Measurements from ENCODE around the gene USO1. TPM values are rescaled to one million over a fixed set of nuclear protein-coding genes. Genes with fewer than 3 reads are reported as not detected.
A peak's percentile ranks its signal among the peaks of the same experiment; 100 is the strongest.

The USO1 gene
- total and polyA plus RNA-seq, 3 experiments from 2014 or later: 33.5 to 41.5 (median 39.9) TPM

GRCh38 chr4:75849461-75849860 lies 125.1 kb downstream of the USO1 start:
- ChIA-PET POLR2A (no interaction called here), CTCF (no interaction called here)
- no peaks in the 10 kb centered on the region for H3K9me3 ChIP-seq (ENCODE audit: low read length)
- no peaks in the 10 kb centered on the region for H3K9me3 Mint-ChIP-seq
- H3K27ac ChIP-seq (ENCODE audit: low read depth, low read length): no peak overlapping the region
- H3K36me3 ChIP-seq (ENCODE audit: insufficient read depth, low read length): no peaks in the 10 kb centered on the region
- H3K27me3 ChIP-seq (ENCODE audit: insufficient read depth, low read length, poor library complexity, severe bottlenecking): peaks cover 4% of the 10 kb centered on the region
- DNase-seq: no peak
- no peak overlapping the region for H3K27ac Mint-ChIP-seq
- peaks cover 0 to 4% (median 0%) of the 10 kb centered on the region in 3 donors for H3K36me3 Mint-ChIP-seq
- H3K4me1 ChIP-seq (ENCODE audit: insufficient read depth, low read length): no peaks in the 10 kb centered on the region
- H3K4me1 Mint-ChIP-seq: peaks cover 0 to 3% (median 0%) of the 10 kb centered on the region in 3 donors
- H3K27me3 Mint-ChIP-seq: peaks cover 5 to 28% of the 10 kb centered on the region in 2 donors
- no peak overlapping the region for H3K4me3 ChIP-seq (ENCODE audit: low read length)
- no peak overlapping the region for H3K4me3 Mint-ChIP-seq

GRCh38 chr4:75858721-75859120 lies 134.3 kb downstream of the USO1 start:
- H3K36me3 Mint-ChIP-seq: peaks cover 0 to 12% (median 0%) of the 10 kb centered on the region in 3 donors
- POLR2A ChIA-PET: no interaction called here
- no peak overlapping the region for H3K4me3 Mint-ChIP-seq
- no peaks in the 10 kb centered on the region for H3K4me1 ChIP-seq (ENCODE audit: insufficient read depth, low read length)
- no peaks in the 10 kb centered on the region for H3K4me1 Mint-ChIP-seq
- H3K27ac Mint-ChIP-seq: peak overlapping the region in 1 of 8 donors; percentile 10
- CTCF ChIA-PET: no interaction called here
- H3K27me3 Mint-ChIP-seq: peaks cover 7 to 18% of the 10 kb centered on the region in 2 donors
- peaks cover 0 to 6% (median 0%) of the 10 kb centered on the region in 5 donors for H3K9me3 Mint-ChIP-seq
- H3K27me3 ChIP-seq (ENCODE audit: insufficient read depth, low read length, poor library complexity, severe bottlenecking): no peaks in the 10 kb centered on the region
- no peak overlapping the region for H3K4me3 ChIP-seq (ENCODE audit: low read length)
- no peak for DNase-seq
- H3K27ac ChIP-seq (ENCODE audit: low read depth, low read length): no peak overlapping the region
- no peaks in the 10 kb centered on the region for H3K36me3 ChIP-seq (ENCODE audit: insufficient read depth, low read length)
- H3K9me3 ChIP-seq (ENCODE audit: low read length): no peaks in the 10 kb centered on the region

- ChIA-PET CTCF (interaction anchor here (1.4 kb wide), 1 partner anchor 13 kb away, joined by 3 read pairs; no protein-coding TSS in a partner anchor), POLR2A (no interaction called here)
- no peak overlapping the region for H3K4me3 Mint-ChIP-seq
- H3K36me3 ChIP-seq (ENCODE audit: insufficient read depth, low read length): no peaks in the 10 kb centered on the region
- peaks cover 7 to 16% of the 10 kb centered on the region in 2 donors for H3K27me3 Mint-ChIP-seq
- DNase-seq: no peak
- H3K9me3 Mint-ChIP-seq: peaks cover 0 to 6% (median 0%) of the 10 kb centered on the region in 5 donors
- H3K36me3 Mint-ChIP-seq: peaks cover 0 to 12% (median 0%) of the 10 kb centered on the region in 3 donors
- H3K4me1 Mint-ChIP-seq: no peaks in the 10 kb centered on the region
- H3K4me1 ChIP-seq (ENCODE audit: insufficient read depth, low read length): no peaks in the 10 kb centered on the region
- H3K4me3 ChIP-seq (ENCODE audit: low read length): no peak overlapping the region
- no peak overlapping the region for H3K27ac Mint-ChIP-seq
- no peaks in the 10 kb centered on the region for H3K27me3 ChIP-seq (ENCODE audit: insufficient read depth, low read length, poor library complexity, severe bottlenecking)
- no peak overlapping the region for H3K27ac ChIP-seq (ENCODE audit: low read depth, low read length)
- H3K9me3 ChIP-seq (ENCODE audit: low read length): no peaks in the 10 kb centered on the region
Observed at GRCh38 chr4:75860606-75861005, 136.2 kb downstream of the USO1 start.

Other genes starting within 250 kb of the USO1 start
- 10 to 100 TPM; 27.9 to 31.7 TPM for gene RCHY1, start 210.2 kb upstream of the USO1 start, total RNA-seq
- 42.2 TPM for gene RCHY1, start 210.2 kb upstream of the USO1 start, polyA plus RNA-seq
- gene THAP6, start 210.1 kb upstream of the USO1 start, total RNA-seq: 10 to 100 TPM; 22.7 to 23.2 TPM
- 13.8 TPM for gene THAP6, start 210.1 kb upstream of the USO1 start, polyA plus RNA-seq
- not detected for gene ODAPH, start 168.5 kb upstream of the USO1 start, total RNA-seq
- 0.25 TPM for gene ODAPH, start 168.5 kb upstream of the USO1 start, polyA plus RNA-seq
- gene CDKL2, start 94.0 kb upstream of the USO1 start, total RNA-seq: under 1 TPM; 0.27 to 0.37 TPM
- gene CDKL2, start 94.0 kb upstream of the USO1 start, polyA plus RNA-seq: 0.47 TPM
- gene G3BP2, start 51.2 kb upstream of the USO1 start, total RNA-seq: 100 to 1,000 TPM; 189 to 195 TPM
- gene G3BP2, start 51.2 kb upstream of the USO1 start, polyA plus RNA-seq: 115 TPM
- under 1 TPM; 0.11 to 0.13 TPM for gene PPEF2, start 177.9 kb downstream of the USO1 start, total RNA-seq
- gene PPEF2, start 177.9 kb downstream of the USO1 start, polyA plus RNA-seq: not detected
- gene NAAA, start 216.4 kb downstream of the USO1 start, total RNA-seq: 10 to 100 TPM; 47.9 to 51.5 TPM
- 104 TPM for gene NAAA, start 216.4 kb downstream of the USO1 start, polyA plus RNA-seq

Data from CD8-positive, alpha-beta memory T cell (primary cell).